ENCODE measurements around the gene MBD2.

MBD2 gene

DNA sequence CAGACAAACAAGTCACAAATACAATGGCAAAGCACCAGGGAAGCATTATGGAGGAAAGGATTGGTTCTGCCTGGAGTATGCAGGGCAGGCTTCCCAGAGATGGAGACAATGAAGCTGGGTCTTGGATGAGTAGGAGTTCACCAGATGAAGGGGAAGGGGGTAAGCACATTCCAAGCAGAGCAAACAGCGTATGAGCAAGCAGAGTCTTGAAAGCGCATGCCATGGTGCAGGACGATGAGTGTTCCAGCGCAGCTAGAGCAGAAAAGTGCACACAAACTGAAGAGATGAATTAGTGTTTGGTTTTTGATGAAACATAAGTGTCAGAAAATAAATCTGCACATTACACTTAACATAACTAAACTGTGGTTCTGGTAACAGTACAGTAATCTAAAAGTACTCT lies 21.6 kb downstream of the MBD2 start:
- DNase-seq (ENCODE audit: low read depth, low spot score): no peak

DNA sequence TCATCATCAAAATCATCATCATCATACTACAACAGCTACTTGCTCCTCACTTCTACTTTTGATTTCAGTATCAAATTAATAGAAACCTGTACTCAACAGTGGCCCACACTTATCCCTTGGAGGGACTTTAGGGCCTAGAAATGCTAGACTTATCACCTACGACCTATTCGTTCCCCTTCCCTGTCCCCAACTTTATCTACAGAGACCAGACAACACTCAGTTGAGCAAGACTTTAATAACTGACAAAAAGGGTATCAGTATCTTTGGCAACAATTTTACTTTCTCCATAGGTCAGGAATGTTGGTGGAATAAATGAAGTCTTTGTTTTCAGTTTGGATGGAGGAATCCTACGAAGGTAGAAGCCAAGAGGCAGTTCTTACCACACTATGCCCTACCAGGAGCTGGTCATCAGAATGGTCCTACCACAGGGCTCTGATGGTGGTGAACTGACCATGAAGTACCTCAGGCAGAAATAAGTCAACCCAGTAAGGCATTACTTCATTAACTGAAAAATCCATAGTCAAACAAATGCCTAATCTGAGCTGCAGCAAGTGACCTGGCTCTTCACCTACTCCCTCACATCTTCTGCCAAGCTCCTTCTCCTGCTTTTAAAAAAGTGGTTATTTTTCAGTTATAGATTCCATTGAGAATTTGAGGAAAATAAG lies 26.6 kb downstream of the MBD2 start:
- DNase-seq (ENCODE audit: low read depth, low spot score): no peak

DNA sequence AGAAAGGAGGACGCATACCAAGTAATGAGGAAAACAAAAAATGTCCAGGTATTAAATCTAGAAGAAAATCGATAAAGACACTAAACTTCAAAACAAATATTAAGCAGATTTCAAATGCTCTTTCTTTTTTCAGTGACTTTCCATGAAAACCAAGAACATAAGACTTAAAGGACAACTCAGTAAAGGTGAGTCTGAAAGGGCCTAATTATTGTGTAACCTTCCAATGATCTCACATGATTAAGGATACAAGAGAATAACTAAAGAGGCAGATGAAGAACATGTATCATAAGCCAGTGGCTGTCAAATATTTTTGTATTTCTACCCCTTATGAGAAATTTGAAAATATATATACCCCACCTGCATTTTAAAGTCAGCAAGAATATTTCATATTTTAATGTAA lies 30.7 kb downstream of the MBD2 start:
- DNase-seq (ENCODE audit: low read depth, low spot score): no peak

DNA sequence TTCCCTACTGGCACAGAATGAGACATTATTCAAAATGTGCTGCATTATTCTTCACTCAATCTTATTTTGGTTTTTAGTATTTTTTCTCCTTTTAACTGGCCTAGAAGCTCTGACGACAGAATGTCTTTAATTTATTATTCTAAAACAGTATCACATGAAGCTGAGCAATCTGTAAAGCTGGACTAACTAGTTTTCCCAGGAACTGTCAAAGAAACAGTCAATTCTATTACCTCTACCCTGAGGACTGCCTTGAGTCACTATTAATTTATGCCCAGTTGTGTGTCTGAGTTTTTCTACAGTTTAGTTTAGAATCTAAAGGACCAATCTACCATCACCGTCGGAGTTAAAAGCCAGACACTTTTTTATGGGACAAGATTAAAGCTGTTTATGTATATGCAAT lies 31.6 kb downstream of the MBD2 start:
- no peak for DNase-seq (ENCODE audit: low read depth, low spot score)

DNA sequence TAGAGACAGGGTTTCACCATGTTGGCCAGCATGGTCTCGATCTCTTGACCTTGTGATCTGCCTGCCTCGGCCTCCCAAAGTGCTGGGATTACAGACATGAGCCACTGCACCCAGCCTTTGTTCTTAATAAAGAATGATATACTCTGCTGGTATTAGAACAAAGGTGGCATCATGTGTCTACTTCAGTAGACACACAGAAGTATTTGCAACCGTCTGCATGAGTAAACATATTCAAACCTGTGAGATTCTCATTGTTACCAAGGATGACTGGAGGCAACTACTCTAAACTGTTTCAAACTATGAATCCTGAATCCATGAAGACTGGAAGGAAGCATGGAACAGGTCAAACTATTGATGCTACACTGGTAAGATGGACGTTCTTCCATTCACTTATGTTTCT lies 32.1 kb downstream of the MBD2 start:
- no peak for DNase-seq (ENCODE audit: low read depth, low spot score)

DNA sequence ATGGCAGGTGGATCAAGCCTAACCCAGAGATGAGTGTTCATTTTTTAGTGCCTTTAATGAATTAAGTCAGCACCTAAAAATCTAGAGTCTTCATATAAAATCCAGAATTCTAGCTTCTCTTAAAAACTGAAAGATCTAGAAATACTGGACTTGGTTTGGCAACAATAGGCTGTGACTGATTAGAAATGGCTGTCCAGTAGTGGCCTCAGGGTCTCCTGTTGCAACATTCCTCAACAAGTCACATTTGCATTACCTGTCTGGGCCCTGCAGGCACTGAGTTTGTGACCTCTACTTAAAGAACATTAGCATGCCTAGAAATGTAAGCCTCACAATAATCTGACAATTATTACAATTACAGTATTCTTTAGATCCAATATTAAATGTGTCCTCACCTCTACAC lies 33.1 kb downstream of the MBD2 start:
- DNase-seq (ENCODE audit: low read depth, low spot score): no peak

DNA sequence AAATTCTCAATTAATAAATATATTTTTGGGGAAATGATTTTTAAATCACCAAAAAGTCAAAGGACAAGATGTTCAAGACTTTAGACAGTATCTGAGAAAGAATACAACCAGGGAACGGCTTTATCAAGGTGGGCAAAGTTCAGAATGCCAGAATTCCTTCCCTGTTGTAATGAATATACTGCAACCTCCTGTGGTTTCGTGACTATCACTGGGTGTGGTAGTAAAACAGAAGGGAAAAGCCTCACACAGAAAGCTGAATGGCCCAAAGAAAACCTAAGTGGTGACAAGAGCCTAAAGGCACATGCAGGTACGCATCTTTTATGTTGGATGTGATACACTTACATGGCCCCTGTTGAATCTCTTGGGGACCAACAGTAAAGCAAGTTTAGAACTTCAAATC lies 37.1 kb downstream of the MBD2 start:
- no peak for DNase-seq (ENCODE audit: low read depth, low spot score)

DNA sequence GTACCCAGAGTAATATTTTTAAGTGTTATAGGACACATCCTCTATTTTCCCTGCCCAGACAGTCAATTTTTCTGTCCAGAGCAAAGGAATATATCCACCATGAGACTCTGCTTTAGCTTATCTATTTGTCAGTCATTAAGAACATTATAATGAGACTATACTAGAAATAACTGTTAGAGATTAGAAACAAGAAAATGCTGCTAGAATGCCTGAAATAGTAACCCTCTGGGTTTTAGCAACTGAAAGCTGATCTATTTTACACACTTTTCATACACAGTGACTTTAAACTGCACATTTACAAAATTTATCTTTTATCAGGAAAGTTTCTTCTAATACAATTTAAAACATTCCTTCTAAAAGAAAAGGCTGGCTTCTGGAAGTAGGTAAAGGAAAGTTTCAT lies 39.6 kb downstream of the MBD2 start:
- no peak for DNase-seq (ENCODE audit: low read depth, low spot score)

DNA sequence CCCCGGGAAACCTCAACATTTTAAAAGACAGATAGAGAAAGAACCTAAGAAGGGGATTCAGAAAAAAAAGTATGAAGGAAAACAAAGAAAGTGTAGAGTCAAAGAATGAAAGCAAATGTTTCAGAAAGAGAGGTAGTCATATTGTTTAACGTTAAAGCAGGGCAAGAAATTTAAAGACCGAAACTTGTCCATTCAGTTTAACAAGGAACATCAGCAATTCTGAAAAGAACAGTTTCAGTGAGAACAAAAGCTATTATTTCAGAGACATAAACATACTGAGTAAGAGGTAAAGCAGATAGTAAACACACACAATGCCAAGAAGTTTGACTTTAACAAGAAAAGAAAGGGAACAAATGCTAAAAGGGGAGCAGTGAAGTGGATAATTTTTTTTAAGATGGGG lies 41.1 kb downstream of the MBD2 start:
- no peak for DNase-seq (ENCODE audit: low read depth, low spot score)

DNA sequence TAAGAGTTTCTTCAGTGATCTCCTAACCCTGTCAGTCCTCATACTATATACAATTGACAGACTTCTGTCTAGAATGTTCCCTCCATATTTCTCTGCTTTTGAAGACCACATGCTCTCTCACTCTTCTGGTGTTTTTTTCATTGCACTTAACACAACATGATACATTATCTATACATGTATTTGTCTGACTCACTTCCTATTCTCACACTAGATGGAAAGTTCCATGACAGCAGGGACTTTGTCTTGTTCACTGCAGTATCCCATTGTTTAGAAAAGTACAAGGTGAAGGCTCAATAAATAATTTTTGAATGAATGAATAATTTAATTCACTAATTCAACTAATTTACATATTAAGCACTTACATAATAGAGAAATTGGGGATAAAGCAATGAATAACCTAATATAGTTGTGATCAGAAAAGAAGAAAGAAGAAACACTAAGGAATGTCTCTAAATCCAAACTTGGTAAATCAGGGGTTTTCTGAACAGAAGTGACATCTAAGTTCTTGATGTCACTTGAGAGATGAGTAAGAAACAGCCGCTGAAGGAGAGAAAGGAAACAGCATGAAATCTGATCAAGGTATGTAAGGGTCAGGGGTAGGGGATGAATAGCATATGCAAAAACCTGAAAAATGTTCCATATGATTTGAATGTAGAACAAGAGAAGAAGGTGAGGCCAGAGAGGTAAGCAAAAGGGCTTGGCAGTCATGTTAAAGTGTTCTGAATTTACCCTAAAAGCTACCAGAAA lies 42.4 kb downstream of the MBD2 start:
- no peak for DNase-seq (ENCODE audit: low read depth, low spot score)

DNA sequence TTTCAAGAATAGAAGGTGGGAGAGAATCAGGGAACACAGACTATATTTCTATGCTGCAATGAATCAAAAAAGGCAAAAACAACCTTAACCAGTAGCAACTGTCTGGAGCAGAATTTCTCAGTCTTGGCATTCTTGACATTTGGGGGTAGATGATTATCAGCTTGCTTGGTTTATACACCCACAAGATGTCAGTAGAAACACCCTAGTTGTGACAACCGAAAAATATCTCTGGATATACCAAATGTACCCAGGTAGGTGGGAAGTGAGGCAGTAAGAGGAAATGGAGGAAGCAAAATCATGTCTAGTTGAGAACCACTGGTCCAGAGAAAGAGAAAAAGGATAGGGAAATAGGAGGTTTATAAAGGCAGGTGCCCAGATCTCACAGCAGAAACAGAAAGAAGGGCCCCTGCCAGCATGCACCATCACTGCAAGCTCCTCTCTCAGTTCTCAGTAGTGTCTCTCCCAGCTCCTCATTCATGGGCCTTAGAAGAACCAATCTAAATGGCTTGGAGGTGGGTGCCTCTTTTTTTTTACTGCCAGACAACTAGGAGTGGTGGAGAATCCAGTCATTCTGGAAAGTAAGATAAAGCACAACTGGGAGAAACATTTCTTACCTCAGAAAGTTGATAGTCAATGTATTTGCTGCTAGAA lies 50.4 kb downstream of the MBD2 start:
- DNase-seq (ENCODE audit: low read depth, low spot score): no peak

DNA sequence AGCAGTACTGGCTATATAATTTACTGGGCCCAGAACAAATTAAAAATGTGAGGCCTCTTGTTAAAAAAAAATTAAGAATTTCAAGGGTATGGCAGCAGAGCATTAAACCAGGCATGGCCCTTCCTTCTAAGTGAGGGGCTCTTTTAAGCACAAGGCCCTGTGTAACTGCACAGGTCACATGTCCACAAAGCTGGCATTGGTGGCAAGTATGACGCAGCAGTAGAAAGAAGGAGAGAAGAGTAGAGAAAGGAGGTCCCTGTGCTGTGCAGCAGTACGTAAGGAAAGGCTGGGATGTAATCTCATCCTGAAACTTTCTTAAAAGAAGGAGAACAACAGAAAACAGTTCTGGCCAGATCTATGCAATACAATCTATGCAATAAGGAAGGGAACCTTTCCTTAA lies 51.2 kb downstream of the MBD2 start:
- DNase-seq (ENCODE audit: low read depth, low spot score): no peak

DNA sequence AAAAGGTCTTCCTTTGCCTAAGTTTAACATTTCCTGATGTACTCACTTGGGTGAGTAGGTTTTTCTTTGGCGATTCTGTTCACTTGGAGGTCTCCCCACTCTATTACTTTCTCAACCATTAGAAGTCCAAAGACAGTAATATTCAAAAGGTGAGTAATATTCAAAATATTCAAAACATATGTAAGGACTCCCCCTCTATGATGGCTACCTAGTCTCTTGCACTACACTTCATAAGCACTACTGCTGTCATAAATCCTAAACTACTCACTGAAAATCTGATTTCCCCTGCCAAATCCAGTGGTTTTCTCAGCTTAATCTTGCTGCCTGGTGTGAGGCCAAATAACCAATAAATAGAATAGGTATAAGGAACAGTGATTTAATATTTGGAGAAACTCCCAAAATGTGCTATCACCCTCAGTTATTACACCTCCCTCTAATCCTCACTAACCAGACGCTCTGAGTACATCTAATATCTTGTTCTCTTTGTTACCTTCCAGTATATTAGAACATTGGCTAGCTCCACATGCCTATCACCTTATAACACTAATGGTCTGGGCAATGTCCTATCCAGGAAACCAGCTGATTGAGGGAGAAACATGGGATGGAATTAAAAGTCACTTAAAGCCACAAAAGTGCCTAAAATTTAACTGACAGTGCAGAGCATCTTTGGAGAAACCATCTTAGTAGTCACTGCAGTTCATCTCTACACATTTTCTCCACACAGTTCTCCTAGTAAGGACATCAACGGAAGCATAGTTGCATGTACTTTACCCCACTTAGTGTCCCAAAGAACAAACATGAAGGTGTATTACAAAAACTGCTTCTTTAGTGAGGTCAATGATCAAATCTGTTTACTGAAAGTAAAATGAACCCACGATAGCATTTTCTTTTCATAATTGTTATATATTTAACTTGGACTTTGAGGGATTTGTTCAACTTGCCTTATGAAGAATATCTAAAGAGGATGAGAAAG lies 54.8 kb downstream of the MBD2 start:
- DNase-seq (ENCODE audit: low read depth, low spot score): no peak

DNA sequence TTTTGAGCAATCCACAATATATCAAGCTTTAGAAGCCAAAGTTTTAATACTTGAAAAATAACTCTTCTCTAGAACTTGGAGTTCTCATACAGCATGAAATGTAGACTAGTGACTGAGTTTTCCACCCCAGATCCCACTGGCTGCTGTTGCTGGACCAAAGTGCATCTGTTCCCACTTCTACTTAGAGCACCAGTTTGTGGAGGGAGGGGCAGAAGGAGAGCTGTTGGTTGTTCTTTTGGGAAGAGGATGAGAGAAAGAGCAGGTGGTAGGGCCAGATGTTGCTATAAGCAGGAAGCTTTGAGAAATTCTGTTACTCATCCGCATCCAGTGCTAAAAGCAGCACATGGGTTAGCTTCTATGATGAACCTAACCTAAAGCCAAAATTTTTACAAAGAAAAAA lies 59.0 kb downstream of the MBD2 start:
- no peak for DNase-seq (ENCODE audit: low read depth, low spot score)

DNA sequence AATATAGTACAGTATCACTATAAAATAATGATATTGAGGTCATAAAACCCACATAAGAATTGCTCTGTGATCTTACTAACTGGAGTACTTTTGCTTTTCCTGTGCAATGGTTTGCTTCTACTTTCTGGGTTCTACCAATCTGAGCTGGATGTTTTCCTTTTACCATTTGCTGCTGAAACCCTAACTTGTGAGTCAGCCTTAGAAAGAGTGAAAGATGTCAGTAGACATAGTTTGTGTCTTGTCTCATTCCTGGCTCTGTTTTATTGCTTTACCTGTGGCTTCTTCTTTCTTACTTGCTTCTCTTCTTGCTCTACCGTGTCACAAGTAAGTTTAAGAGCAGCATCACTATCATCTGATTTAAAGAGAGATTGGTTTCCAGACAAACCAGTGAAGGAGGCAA lies 61.0 kb downstream of the MBD2 start:
- DNase-seq (ENCODE audit: low read depth, low spot score): no peak

DNA sequence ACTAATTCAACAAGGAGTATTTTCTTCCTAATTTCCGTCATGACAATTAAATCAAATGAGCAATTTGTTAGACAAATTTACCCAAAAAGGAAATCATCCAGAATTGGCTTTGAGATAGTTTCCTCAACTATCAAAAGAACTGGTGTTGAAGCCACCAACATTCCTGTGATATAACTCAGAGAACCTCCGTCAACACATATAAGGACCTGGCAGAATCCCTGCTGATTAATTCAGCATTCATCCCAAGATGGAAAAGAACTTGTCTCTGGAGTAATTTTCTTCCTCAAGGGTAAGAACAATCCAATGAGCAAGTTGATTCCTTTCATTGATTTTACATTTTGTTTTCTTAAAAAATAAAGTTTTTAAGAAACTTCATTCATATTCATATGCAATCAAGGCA lies 62.0 kb downstream of the MBD2 start:
- no peak for DNase-seq (ENCODE audit: low read depth, low spot score)

DNA sequence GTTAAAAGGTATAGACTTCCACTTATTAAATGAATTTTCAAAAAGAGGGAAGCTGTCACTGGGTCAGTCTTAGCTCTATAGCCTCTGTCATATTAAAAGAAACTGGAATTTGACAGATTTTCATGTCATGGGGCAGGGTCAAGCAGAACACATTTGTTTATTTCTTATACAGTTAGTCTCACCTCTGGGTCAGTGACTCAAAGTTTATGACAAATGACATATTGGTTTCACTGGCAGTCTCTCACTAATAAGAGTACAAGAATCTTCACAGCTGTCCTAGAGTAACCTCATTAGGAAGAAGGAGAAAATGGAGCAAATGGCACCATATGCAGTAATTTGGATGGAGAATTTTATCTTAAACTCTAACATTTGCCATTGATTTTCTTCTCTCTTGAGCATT lies 63.2 kb downstream of the MBD2 start:
- no peak for DNase-seq (ENCODE audit: low read depth, low spot score)

DNA sequence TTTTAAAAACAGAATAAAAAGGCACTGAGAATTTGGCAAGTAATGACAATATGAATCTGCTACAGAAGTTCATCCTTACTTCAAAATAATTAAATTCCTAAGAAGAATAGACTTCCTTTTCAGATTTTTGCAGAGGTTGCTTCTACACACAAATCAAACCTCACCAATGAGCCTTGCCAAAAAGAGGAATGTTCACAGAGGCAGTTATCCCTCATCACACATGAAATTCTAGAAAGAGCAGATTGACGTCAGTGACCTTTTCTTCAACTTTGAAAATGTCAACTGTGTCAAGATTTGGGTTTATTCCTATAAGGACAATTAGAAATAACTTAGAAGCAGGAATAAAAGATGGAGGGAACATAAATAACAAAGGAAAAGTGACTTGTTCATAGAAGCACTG lies 64.6 kb downstream of the MBD2 start:
- no peak for DNase-seq (ENCODE audit: low read depth, low spot score)

DNA sequence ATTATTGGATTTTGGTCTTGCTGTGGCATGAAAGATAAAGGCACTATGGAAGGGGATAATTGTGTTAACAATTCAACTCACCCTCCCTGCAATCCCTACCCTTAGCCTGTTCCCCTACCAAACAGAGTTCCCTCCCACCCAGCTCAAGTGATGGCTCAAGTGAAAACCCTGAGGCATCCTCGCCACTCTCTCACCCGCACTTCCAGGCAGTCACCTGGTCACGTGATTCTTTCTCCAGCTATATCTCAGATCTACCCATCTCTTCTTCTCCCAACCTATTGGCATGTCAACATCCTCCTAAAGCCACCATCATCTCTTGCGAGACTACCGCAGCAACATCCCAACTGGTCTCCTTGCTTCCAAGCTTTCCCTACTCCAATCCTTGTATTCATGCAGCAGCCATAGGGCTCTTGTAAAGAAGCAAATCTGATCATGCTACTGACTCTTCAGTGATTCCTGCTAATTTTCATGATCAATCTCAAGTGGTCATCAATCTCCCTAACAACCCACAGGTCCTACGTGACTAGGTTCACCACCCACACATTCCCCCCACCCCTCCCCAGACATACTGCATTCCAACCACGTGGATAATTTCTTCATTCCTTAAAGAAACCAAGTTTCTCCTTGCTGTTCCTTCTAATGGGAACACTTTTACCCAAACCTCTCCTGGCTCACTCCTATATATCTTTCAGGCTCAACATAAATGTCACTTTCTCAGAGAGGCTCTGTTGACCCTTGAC lies 66.7 kb downstream of the MBD2 start:
- no peak for DNase-seq (ENCODE audit: low read depth, low spot score)

DNA sequence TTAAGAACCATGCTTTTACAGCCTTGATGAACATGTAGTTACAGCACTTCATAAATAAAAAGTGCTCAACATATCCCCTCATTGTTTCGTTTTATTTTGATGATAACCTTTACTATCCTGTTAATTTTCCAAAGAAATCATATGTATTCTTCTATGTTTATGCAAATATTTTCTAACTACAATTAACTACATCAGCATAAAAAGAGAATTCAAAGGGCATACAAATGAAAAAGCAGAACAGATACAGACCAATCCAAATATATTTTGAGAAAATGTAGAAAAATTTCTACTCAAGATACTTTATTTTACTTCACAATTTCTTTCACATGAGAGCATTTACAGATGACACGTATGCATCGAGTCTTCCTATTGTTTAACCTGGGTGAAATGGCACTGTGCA lies 69.1 kb downstream of the MBD2 start:
- no peak for DNase-seq (ENCODE audit: low read depth, low spot score)

DNA sequence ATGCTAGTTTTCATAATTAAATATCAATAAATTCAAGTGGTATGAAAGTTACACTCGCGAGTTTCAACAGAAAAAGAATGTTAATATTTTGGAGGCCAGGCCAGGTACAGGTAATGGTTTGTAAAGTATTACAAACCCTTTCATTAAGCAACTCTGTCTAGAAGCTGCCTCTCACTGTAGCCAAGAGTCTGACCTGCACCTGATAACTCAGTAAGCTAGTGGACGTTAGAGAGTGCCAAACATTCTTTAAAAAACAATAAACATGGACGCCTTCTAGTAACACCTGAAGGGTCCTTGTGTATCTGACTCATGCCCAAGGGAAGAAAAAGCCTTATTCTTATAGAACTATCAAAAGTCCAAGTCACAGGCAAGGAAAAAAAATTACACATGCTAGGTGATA lies 70.2 kb downstream of the MBD2 start:
- DNase-seq (ENCODE audit: low read depth, low spot score): no peak

Data from activated CD4-positive, CD25-positive, alpha-beta regulatory T cell treated with anti-CD3 and anti-CD28 coated beads, Interleukin-2, amount 50 U/mL, for 16 hours (primary cell).